Heart left ventricle (tissue), 16 donors: Measurements from ENCODE around the gene RPL37A. TPM values are rescaled to one million over a fixed set of nuclear protein-coding genes. Genes with fewer than 3 reads are reported as not detected.

ENCODE experiments used
- ATAC-seq, 4 donors: fragments of 200-7000 bp; cut with Tn5 transposase; one replicate each; pipeline ENCODE4 v1.9.1; 2020 to 2022; ENCODE audit warnings: moderate library complexity in 4 of 4, mild to moderate bottlenecking in 3 of 4, moderate number of reproducible peaks in 1 of 4
- DNase-seq, 5 donors: peaks; one replicate each; pipeline ENCODE4 v3.0.0-alpha.2; 2020
- H3K27ac ChIP-seq, 12 donors: fragments of 200-600 bp; sonication (generic) in 4 of 12; one replicate each; pipeline versions ENCODE4 v1.5.0 to v1.8.0; 2016 to 2022; ENCODE audit warnings: mild to moderate bottlenecking in 2 of 12
- H3K27me3 ChIP-seq, 9 donors: fragments of 200-600 bp; sonication (generic) in 2 of 9; one replicate each; pipeline versions ENCODE4 v1.5.1 to v1.8.0; 2016 to 2022; ENCODE audit warnings: mild to moderate bottlenecking in 3 of 9
- H3K36me3 ChIP-seq, 9 donors: fragments of 200-600 bp; sonication (generic) in 2 of 9; one replicate each; pipeline versions ENCODE4 v1.5.0 to v1.8.0; 2018 to 2022; ENCODE audit warnings: mild to moderate bottlenecking in 2 of 9
- H3K4me1 ChIP-seq, 12 donors: fragments of 200-600 bp; sonication (generic) in 4 of 12; one replicate each; pipeline versions ENCODE4 v1.5.0 to v1.8.0; 2016 to 2022; ENCODE audit warnings: mild to moderate bottlenecking in 3 of 12
- H3K4me3 ChIP-seq, 12 donors: fragments of 200-600 bp; sonication (generic) in 4 of 12; one replicate each; pipeline versions ENCODE4 v1.5.0 to v1.8.0; 2017 to 2022; ENCODE audit warnings: mild to moderate bottlenecking in 9 of 12, moderate library complexity in 4 of 12
- H3K9me3 ChIP-seq, 12 donors: fragments of 200-600 bp; sonication (generic) in 4 of 12; one replicate each; pipeline versions ENCODE4 v1.5.0 to v1.8.0; 2016 to 2022; ENCODE audit warnings: mild to moderate bottlenecking in 1 of 12
- POLR2A ChIP-seq, 2 donors: fragments of 450-650 bp; IDR thresholded peaks; one replicate each; pipeline ENCODE4 v1.6.1; 2017; ENCODE audit warnings: antibody characterized with exemption in 2 of 2, mild to moderate bottlenecking in 2 of 2, moderate library complexity in 2 of 2
- WGBS, 4 donors: extraction: QIAGEN DNeasy Blood & Tissue Kit in 2 of 4; methylation state at CpG; one replicate each; pipeline versions ENCODE4 v1.1.5 to v1.1.7; 2013 to 2018; 5-methylcytosine and 5-hydroxymethylcytosine counted together
- intact Hi-C, 10 donors: fragments of 100-400 bp; cut with DNase I; formaldehyde crosslinking; loops; one replicate each; pipeline versions ENCODE4 v1.11.1 to v1.14.2; 2022
- polyA plus RNA-seq, 2 donors: library from polyadenylated mRNA; stranded (reverse); fragments of 200-250 nt; gene quantifications; one replicate each; pipeline ENCODE4 v1.2.3, GENCODE V29; 2013
- total RNA-seq, 9 donors: library from RNA; depleted of rRNA in 2 of 9; stranded (reverse); fragments of >200 nt in 2 of 9; fragmentation: NEBNext Ultra II Directional in 3 of 9; extraction: Animal tissue kit (Norgen Biotek cat#: 25700) in 3 of 9; gene quantifications; one replicate each; pipeline versions ENCODE4 v1.1.0 to v1.2.4, GENCODE V29; 2016 to 2023
- TF ChIP-seq, protein P1 (sequence below), 12 donors: fragments of 200-600 bp; sonication (generic) in 4 of 12; IDR thresholded peaks; one replicate each; pipeline versions ENCODE4 v1.5.0 to v1.8.0; 2018 to 2022; ENCODE audit warnings: antibody characterized with exemption in 12 of 12, mild to moderate bottlenecking in 5 of 12
- donor health status: ischemic (EF 13 %, LVEDD 7.1; RV severe dilation, severe dysfunction).
- donor health status: healthy with polysubstance abuse.
- donor health status: DM: no; HTN: yes; CAD: no.
- donor health status: DM: no; HTN: no; CAD: no.
- donor health status: ischemic (EF 25% LVEDD 6.9; RV normal size, moderate dysfunction).
- donor health status: ischemic (EF 25% LVEDD 5.7; RV mildly dilated, moderate dysfunction).
- donor health status: healthy.
- donor health status: DM: yes; HTN: yes; CAD: no.
- donor health status: ischemic (EF 35%, LVEDD 5.7; RV mildly dilated, moderate dysfunction).
- donor health status: nonischemic (EF 11% LVEDD 7.7; RV severe dilation, severe dysfunction).
- donor health status: DM: yes; HTN: yes; CAD: no.
- donor health status: PGD.
- donor health status: ischemic (EF 29% LVEDD 5.4; RV normal size, mild dysfunction).
- donor health status: nonischemic (EF 23%, LVEDD 6.1; RV moderate dilation, normal function).

The RPL37A gene
- total and polyA plus RNA-seq, 11 donors: 602 to 3,426 (median 1,988) TPM

- intact Hi-C loops: no loop called here
- Histone ChIP-seq H3K4me3 (no peak overlapping the region), H3K27ac (peak overlapping the region in 1 of 12 donors; percentile 89), H3K4me1 (peaks cover 0 to 57% (median 19%) of the 10 kb centered on the region in 12 donors), H3K9me3 (no peaks in the 10 kb centered on the region), H3K27me3 (no peaks in the 10 kb centered on the region), H3K36me3 (no peaks in the 10 kb centered on the region)
- DNase-seq (no peak), ATAC-seq (no peak)
- no peak for TF ChIP-seq POLR2A (IDR thresholded peaks at IDR 0.05)
- TF ChIP-seq, protein P1, sequence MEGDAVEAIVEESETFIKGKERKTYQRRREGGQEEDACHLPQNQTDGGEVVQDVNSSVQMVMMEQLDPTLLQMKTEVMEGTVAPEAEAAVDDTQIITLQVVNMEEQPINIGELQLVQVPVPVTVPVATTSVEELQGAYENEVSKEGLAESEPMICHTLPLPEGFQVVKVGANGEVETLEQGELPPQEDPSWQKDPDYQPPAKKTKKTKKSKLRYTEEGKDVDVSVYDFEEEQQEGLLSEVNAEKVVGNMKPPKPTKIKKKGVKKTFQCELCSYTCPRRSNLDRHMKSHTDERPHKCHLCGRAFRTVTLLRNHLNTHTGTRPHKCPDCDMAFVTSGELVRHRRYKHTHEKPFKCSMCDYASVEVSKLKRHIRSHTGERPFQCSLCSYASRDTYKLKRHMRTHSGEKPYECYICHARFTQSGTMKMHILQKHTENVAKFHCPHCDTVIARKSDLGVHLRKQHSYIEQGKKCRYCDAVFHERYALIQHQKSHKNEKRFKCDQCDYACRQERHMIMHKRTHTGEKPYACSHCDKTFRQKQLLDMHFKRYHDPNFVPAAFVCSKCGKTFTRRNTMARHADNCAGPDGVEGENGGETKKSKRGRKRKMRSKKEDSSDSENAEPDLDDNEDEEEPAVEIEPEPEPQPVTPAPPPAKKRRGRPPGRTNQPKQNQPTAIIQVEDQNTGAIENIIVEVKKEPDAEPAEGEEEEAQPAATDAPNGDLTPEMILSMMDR (IDR thresholded peaks at IDR 0.05): no peak
- WGBS, 4 donors: 56 to 73% (median 68%) methylated on average over 4 of the region's 4 CpGs
Observed at GRCh38 chr2:216545359-216545758, 46.7 kb downstream of the RPL37A start.

DNA sequence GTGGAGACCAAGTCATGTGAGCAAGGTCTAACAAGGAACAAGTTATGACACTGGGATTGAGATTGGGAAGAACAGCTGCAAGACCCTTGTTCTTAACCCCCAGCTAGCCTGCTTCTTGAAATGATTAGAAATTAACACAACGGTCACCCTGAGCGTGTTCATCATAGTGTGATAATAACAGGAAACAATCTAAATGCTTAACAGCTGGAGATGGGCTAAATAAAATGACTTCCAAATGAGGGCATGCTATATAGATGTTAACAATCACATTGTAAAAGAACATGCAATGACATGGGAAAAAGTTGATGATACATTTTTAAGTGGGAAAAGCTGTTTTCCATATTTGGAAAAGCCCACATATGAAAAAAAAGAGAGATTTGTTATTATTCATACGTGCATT, 47.6 kb downstream of the RPL37A start:
- 50 to 72% (median 59%) methylated on average over 3 of the region's 3 CpGs for WGBS, 4 donors
- Histone ChIP-seq H3K4me1 (peaks cover 0 to 54% (median 14%) of the 10 kb centered on the region in 12 donors), H3K36me3 (no peaks in the 10 kb centered on the region), H3K27ac (peak overlapping the region in 11 of 12 donors; percentile 23 to 96 (median 83)), H3K27me3 (no peaks in the 10 kb centered on the region), H3K4me3 (no peak overlapping the region), H3K9me3 (no peaks in the 10 kb centered on the region)
- TF ChIP-seq, protein P1 (IDR thresholded peaks at IDR 0.05): no peak
- TF ChIP-seq POLR2A (IDR thresholded peaks at IDR 0.05): no peak
- DNase-seq: no peak
- ATAC-seq: no peak
- intact Hi-C loops: no loop called here

DNA sequence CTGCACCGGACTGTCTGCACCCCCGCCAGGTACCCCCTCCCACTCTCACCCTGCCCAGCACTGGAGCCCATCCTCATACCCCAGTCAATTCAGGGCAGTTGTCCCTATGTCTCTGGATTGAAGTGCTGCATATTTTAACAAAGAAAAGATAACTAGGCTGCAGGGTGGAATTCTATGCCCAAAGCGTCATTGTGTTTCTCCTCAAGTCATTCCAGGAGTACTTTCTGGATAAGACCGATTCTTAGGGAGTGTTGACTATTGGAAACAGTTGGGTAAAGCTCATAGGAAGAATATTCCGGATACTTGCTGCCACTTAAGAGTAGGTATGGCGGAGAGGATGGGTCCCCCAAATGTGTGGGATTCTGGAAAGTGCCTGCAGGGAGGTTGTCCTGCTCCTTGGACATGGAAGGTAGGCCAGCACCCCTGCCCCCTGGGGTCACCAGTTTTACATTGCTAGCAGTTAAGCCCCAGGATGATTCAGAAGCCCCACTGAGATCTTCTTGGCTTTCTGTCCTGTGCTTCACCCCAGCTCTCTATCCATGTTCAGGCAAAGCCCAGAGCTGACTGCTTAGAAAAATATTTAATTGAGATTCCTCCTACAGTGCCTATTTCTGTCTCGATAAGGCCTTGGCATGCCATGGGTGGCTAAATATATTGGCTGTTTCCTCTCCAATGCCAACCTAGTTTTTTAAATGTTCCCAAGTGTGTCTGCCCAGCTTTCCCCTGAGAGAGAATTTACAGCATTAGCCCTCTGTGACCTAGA, 48.2 kb downstream of the RPL37A start:
- H3K27ac ChIP-seq: peak overlapping the region; percentile 23 to 96 (median 83)
- 62 to 65% (median 64%) methylated on average over 7 of the region's 7 CpGs for WGBS, 4 donors

GRCh38 chr2:216548901-216549331, 50.3 kb downstream of the RPL37A start:
- peak; percentile 53 to 80 (median 68) for ATAC-seq
- H3K4me1 ChIP-seq: peaks cover 0 to 55% (median 16%) of the 10 kb centered on the region in 12 donors
- no peaks in the 10 kb centered on the region for H3K9me3 ChIP-seq
- H3K27me3 ChIP-seq: no peaks in the 10 kb centered on the region
- intact Hi-C loops: no loop called here
- peak overlapping the region; percentile 26 to 96 (median 80) for H3K27ac ChIP-seq
- WGBS, 4 donors: 47 to 66% (median 51%) methylated on average over 5 of the region's 5 CpGs
- no peak for TF ChIP-seq POLR2A (IDR thresholded peaks at IDR 0.05)
- TF ChIP-seq, protein P1 (IDR thresholded peaks at IDR 0.05): no peak
- no peak overlapping the region for H3K4me3 ChIP-seq
- H3K36me3 ChIP-seq: no peaks in the 10 kb centered on the region
- DNase-seq: peak in 4 of 5 donors; percentile 68 to 80 (median 72)

More for the DNA sequence above, 48.2 kb downstream of the RPL37A start:
- Histone ChIP-seq H3K9me3 (no peaks in the 10 kb centered on the region), H3K4me3 (no peak overlapping the region), H3K36me3 (no peaks in the 10 kb centered on the region), H3K4me1 (peaks cover 0 to 54% (median 16%) of the 10 kb centered on the region in 12 donors), H3K27me3 (no peaks in the 10 kb centered on the region)
- peak; percentile 75 to 90 (median 84) for ATAC-seq
- TF ChIP-seq POLR2A (IDR thresholded peaks at IDR 0.05): no peak
- TF ChIP-seq, protein P1 (IDR thresholded peaks at IDR 0.05): no peak
- intact Hi-C loops: no loop called here
- peak in 2 of 5 donors; percentile 27 to 37 for DNase-seq
